ENCODE data around the gene MRPL44.

Gene MRPL44

GRCh38 chr2:223993634-223994232, 36.5 kb downstream of the MRPL44 start:
- peak; percentile 20 to 45 for DNase-seq (ENCODE audit: low read depth in 1 of 2, low spot score in 1 of 2)
- H3K27ac ChIP-seq (replicated peaks), result no peak overlapping the region
- H3K27me3 ChIP-seq (ENCODE audit: insufficient read depth, poor library complexity, severe bottlenecking), result no peaks in the 10 kb centered on the region
- no peak overlapping the region for H3K4me3 ChIP-seq (replicated peaks; ENCODE audit: insufficient read depth, low read length)
- TF ChIP-seq CTCF (IDR thresholded peaks at IDR 0.05; ENCODE audit: insufficient read depth, low read length) (peak; percentile 69), REST (IDR thresholded peaks at IDR 0.05; ENCODE audit: insufficient replicate concordance, low read depth) (no peak)

GRCh38 chr2:223994562-223995162, 37.4 kb downstream of the MRPL44 start:
- TF ChIP-seq SPI1 (IDR thresholded peaks at IDR 0.05; ENCODE audit: borderline replicate concordance, low read depth) (no peak), REST (IDR thresholded peaks at IDR 0.05; ENCODE audit: insufficient replicate concordance, low read depth) (no peak), CTCF (IDR thresholded peaks at IDR 0.05; ENCODE audit: insufficient read depth, low read length) (no peak), POLR2AphosphoS5 (IDR thresholded peaks at IDR 0.05; ENCODE audit: low read depth) (no peak), GABPA (IDR thresholded peaks at IDR 0.05; ENCODE audit: low read depth) (no peak)
- no peaks in the 10 kb centered on the region for H3K27me3 ChIP-seq (ENCODE audit: insufficient read depth, poor library complexity, severe bottlenecking)
- H3K27ac ChIP-seq (replicated peaks), result no peak overlapping the region
- no peak for DNase-seq (ENCODE audit: low read depth in 1 of 2, low spot score in 1 of 2)
- no peak overlapping the region for H3K4me3 ChIP-seq (replicated peaks; ENCODE audit: insufficient read depth, low read length)

- peak in 1 of 2 experiments; percentile 16 for DNase-seq (ENCODE audit: low read depth in 1 of 2, low spot score in 1 of 2)
- Histone ChIP-seq H3K27me3 (ENCODE audit: insufficient read depth, poor library complexity, severe bottlenecking) (no peaks in the 10 kb centered on the region), H3K27ac (replicated peaks) (no peak overlapping the region), H3K4me3 (replicated peaks; ENCODE audit: insufficient read depth, low read length) (no peak overlapping the region)
- TF ChIP-seq SPI1 (IDR thresholded peaks at IDR 0.05; ENCODE audit: borderline replicate concordance, low read depth) (no peak), REST (IDR thresholded peaks at IDR 0.05; ENCODE audit: insufficient replicate concordance, low read depth) (no peak), CTCF (IDR thresholded peaks at IDR 0.05; ENCODE audit: insufficient read depth, low read length) (no peak), GABPA (IDR thresholded peaks at IDR 0.05; ENCODE audit: low read depth) (no peak), POLR2AphosphoS5 (IDR thresholded peaks at IDR 0.05; ENCODE audit: low read depth) (no peak)
Measured at GRCh38 chr2:223995569-223995968, 38.3 kb downstream of the MRPL44 start.

Measured in HL-60 (cell line).